ENCODE measurements around the gene DOCK2. TPM values are rescaled to one million over a fixed set of nuclear protein-coding genes. Genes with fewer than 3 reads are reported as not detected.
A peak's percentile ranks its signal among the peaks of the same experiment; 100 is the strongest.

The DOCK2 gene
- total RNA-seq, 1 donor from 2014 or later = 3.9 TPM

GRCh38 chr5:170070556-170071412 lies 433.7 kb downstream of the DOCK2 start:
- TF ChIP-seq, protein P1, sequence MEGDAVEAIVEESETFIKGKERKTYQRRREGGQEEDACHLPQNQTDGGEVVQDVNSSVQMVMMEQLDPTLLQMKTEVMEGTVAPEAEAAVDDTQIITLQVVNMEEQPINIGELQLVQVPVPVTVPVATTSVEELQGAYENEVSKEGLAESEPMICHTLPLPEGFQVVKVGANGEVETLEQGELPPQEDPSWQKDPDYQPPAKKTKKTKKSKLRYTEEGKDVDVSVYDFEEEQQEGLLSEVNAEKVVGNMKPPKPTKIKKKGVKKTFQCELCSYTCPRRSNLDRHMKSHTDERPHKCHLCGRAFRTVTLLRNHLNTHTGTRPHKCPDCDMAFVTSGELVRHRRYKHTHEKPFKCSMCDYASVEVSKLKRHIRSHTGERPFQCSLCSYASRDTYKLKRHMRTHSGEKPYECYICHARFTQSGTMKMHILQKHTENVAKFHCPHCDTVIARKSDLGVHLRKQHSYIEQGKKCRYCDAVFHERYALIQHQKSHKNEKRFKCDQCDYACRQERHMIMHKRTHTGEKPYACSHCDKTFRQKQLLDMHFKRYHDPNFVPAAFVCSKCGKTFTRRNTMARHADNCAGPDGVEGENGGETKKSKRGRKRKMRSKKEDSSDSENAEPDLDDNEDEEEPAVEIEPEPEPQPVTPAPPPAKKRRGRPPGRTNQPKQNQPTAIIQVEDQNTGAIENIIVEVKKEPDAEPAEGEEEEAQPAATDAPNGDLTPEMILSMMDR (IDR thresholded peaks at IDR 0.05; ENCODE audit: insufficient read depth, low read length, poor library complexity, severe bottlenecking) = peak; percentile 89
- Histone ChIP-seq H3K27me3 (ENCODE audit: control insufficient read depth, insufficient read depth, low read length) (no peaks in the 10 kb centered on the region), H3K36me3 (ENCODE audit: control insufficient read depth, insufficient read depth, low read length) (no peaks in the 10 kb centered on the region), H3K4me3 (ENCODE audit: low read depth, low read length) (no peak overlapping the region)
- no peak for DNase-seq (ENCODE audit: low read depth)

DNA sequence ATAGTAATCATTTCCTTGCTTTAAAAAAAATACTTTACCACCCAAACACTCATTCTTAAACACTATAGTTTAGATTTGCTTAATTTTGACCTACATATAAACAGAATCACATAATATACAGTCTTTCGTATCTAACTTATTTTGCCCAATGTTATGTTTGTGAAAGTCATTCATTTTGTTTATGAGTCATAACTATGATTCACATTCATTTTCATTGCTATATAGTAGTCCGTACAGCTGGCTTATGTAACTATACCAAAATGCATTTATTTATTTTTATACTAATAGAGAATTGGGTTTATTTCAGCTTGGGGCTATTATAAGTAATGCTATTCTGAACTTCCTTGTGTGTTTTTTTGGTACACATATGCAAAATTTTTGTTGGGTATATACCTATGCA lies 434.7 kb downstream of the DOCK2 start:
- H3K27me3 ChIP-seq (ENCODE audit: control insufficient read depth, insufficient read depth, low read length) = no peaks in the 10 kb centered on the region
- no peaks in the 10 kb centered on the region for H3K36me3 ChIP-seq (ENCODE audit: control insufficient read depth, insufficient read depth, low read length)
- DNase-seq (ENCODE audit: low read depth) = no peak
- TF ChIP-seq, protein P1 (IDR thresholded peaks at IDR 0.05; ENCODE audit: insufficient read depth, low read length, poor library complexity, severe bottlenecking) = no peak
- H3K4me3 ChIP-seq (ENCODE audit: low read depth, low read length) = no peak overlapping the region

GRCh38 chr5:170075696-170076095 lies 438.6 kb downstream of the DOCK2 start:
- Histone ChIP-seq H3K36me3 (ENCODE audit: control insufficient read depth, insufficient read depth, low read length) (no peaks in the 10 kb centered on the region), H3K27me3 (ENCODE audit: control insufficient read depth, insufficient read depth, low read length) (no peaks in the 10 kb centered on the region), H3K4me3 (ENCODE audit: low read depth, low read length) (no peak overlapping the region)
- TF ChIP-seq, protein P1 (IDR thresholded peaks at IDR 0.05; ENCODE audit: insufficient read depth, low read length, poor library complexity, severe bottlenecking) = no peak
- no peak for DNase-seq (ENCODE audit: low read depth)

- H3K27me3 ChIP-seq (ENCODE audit: control insufficient read depth, insufficient read depth, low read length) = no peaks in the 10 kb centered on the region
- no peaks in the 10 kb centered on the region for H3K36me3 ChIP-seq (ENCODE audit: control insufficient read depth, insufficient read depth, low read length)
- no peak for DNase-seq (ENCODE audit: low read depth)
- no peak overlapping the region for H3K4me3 ChIP-seq (ENCODE audit: low read depth, low read length)
- TF ChIP-seq, protein P1 (IDR thresholded peaks at IDR 0.05; ENCODE audit: insufficient read depth, low read length, poor library complexity, severe bottlenecking) = no peak
Observed at GRCh38 chr5:170076211-170076610, 439.1 kb downstream of the DOCK2 start.

DNA sequence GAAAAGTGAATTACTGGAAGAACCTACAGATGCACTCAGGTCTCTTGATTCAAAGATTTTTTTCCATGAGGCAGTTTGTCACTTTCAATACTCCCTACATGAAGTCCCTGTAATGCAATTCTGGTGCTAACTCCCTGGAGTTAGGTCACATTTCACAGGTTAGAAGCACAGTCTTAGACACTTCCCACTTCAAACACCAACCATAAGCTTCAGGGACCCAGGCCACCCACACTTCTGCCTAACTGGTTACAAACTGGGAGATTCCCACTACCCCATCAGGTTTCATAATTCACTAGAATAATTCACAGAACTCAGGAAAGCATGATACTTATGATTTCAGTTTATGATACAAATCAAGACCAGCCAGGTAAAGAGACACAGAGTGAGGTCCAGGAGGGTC lies 439.7 kb downstream of the DOCK2 start:
- Histone ChIP-seq H3K4me3 (ENCODE audit: low read depth, low read length) (no peak overlapping the region), H3K36me3 (ENCODE audit: control insufficient read depth, insufficient read depth, low read length) (no peaks in the 10 kb centered on the region), H3K27me3 (ENCODE audit: control insufficient read depth, insufficient read depth, low read length) (no peaks in the 10 kb centered on the region)
- TF ChIP-seq, protein P1 (IDR thresholded peaks at IDR 0.05; ENCODE audit: insufficient read depth, low read length, poor library complexity, severe bottlenecking) = no peak
- no peak for DNase-seq (ENCODE audit: low read depth)

DNA sequence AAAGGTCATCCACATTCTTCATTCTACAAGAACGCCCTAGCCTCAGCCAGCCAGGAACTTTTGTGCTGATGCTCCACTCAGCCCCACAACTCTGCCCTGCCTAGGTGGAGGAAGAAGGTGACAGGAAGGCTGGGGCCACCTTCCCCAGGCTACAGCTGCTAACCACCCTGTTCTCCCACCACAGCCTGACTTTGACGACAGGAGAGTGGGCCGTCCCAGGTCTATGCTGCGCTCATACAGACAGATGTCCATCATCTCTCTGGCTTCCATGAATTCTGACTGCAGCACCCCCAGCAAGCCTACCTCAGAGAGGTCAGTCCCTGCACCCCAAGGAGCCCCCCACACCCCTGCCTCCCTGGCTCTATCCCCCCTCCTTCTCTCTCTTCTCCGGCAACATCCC lies 440.5 kb downstream of the DOCK2 start:
- no peak for DNase-seq (ENCODE audit: low read depth)
- Histone ChIP-seq H3K27me3 (ENCODE audit: control insufficient read depth, insufficient read depth, low read length) (no peaks in the 10 kb centered on the region), H3K4me3 (ENCODE audit: low read depth, low read length) (no peak overlapping the region), H3K36me3 (ENCODE audit: control insufficient read depth, insufficient read depth, low read length) (no peaks in the 10 kb centered on the region)
- TF ChIP-seq, protein P1 (IDR thresholded peaks at IDR 0.05; ENCODE audit: insufficient read depth, low read length, poor library complexity, severe bottlenecking) = no peak
